Mononuclear cell (primary cell): ENCODE data around the gene HMSD. TPM values are rescaled to one million over a fixed set of nuclear protein-coding genes. Genes with fewer than 3 reads are reported as not detected.
A peak's percentile ranks its signal among the peaks of the same experiment; 100 is the strongest.

ENCODE experiments used
- H3K27me3 ChIP-seq: 2 replicates; pipeline ENCODE4 v1.6.0; 2011; ENCODE audit warnings: low read length, control low read depth; ENCODE audit not compliant: insufficient read depth
- H3K4me1 ChIP-seq: 2 replicates; pipeline ENCODE4 v1.5.1; 2011; ENCODE audit warnings: mild to moderate bottlenecking, low read length, control low read depth; ENCODE audit not compliant: insufficient read depth
- H3K4me3 ChIP-seq: 2 replicates; pipeline ENCODE4 v1.5.1; 2011; ENCODE audit warnings: mild to moderate bottlenecking, low read length, moderate library complexity
- H3K9me3 ChIP-seq: 2 replicates; pipeline ENCODE4 v1.5.1; 2011; ENCODE audit warnings: low read depth, mild to moderate bottlenecking, control low read depth, low read length
- total RNA-seq: library from RNA; depleted of rRNA; stranded (reverse); fragments of >200 nt; gene quantifications from one replicate; pipeline ENCODE4 v1.2.3, GENCODE V29; 2012

The HMSD gene
- total RNA-seq, 1 donor = not detected

DNA sequence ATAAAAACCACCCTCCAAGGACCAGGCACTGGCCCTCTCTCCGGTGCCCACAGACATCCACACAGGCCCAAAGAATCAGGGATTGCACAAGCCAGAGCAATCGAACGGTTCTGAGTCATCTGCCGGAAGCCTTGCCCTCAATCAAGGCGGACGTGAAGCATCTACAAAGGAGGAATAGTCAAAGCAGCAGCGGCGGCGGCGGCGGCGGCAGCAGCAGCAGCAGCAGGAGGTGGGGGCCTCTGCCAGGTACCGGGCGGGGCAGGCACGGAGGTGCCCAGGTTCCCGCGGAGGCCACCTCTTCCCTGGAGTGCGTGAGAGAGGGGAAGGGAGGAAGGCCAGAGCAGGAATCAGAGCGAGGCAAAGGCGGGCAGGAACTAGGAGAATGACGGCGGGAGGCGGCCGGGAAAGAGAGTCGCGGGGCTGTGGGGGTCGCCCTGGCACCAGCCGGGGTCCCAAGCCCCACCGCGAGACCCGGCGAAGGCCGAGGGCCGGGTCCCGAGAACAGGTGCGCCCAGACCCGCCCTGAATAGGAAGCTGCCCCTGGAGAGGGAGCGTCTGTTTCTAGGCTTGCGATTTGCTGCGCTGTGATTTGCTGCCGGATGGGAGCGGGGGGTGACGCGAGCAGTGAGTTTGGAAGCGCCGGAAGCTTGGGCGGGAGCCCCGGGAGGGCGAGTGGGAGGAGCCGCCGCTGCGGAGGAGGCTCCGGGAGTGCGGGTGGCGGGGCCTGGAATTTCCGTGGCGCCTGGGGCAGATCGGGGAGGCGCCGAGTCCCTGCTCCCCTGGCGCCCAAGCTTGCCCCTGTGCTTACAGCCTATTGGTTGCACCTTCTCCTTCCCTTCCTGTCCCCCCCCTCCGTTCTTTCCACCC, 21.1 kb downstream of the HMSD start, which contains the start of gene SERPINB8:
SERPINB8 (plus strand) TSS at position 140 of the 867 bp plus-strand sequence. CDS start 8,228 bp downstream, outside the sequence.
- H3K4me3 ChIP-seq = peak within 1 kb of the TSS; percentile 85
- H3K27me3 ChIP-seq = no peaks in the 10 kb centered on the region
- peaks cover 53% of the 10 kb centered on the region for H3K4me1 ChIP-seq
- H3K9me3 ChIP-seq = no peaks in the 10 kb centered on the region

DNA sequence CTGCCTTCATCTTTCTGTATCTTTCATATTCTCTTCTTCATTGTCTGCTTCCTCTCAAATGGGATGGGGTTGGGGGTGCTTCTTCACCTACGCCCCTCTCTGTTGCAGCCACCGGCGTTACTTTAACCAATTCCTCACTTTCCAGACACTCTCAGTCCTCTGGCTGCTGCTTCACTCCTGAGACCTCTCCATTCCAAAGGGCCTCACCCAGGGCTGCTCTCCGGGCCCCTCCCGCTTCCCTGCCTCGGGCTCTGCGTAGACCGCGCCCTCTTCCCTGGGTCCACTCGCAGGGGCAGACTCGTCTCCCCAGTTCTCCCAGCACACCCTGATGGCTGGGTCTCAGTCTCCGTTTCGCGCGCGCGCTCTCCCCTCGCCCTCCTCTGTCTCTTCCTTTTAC, 21.7 kb downstream of the HMSD start:
- peaks cover 57% of the 10 kb centered on the region for H3K4me1 ChIP-seq
- H3K9me3 ChIP-seq = no peaks in the 10 kb centered on the region
- H3K27me3 ChIP-seq = no peaks in the 10 kb centered on the region
- H3K4me3 ChIP-seq = peak overlapping the region; percentile 85

DNA sequence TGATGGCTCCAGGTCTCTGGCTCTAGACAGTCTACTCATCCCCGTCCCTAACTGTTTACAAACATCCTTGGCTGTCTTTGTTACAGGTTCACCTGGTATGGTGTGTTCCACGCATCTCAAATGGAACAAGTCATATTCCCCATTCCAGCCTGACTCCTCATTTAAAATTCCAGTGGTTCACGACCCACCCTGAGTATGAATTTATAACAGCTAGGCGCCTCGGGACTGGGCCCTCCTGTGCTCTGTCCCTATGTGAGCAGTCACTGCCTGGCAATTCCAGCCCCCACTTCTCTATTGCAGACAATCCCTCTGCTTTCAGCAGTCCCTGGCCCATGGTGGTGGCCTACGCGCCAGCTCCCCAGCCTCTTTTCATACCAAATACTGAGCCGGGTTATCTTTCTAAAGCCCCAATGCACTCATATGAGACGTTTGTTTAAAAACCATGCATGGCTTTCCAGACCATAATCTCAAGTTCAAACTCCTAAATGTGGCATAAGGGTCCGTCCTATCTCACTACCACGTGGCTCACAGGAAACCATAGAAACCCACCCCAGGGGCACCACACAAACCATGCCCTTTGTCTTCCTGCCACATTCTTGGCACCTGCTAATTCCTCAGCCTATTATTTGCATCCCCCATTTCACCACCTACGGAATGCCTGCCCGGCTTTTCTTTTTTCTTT, 22.4 kb downstream of the HMSD start:
- Histone ChIP-seq H3K4me1 (peaks cover 62% of the 10 kb centered on the region), H3K9me3 (no peaks in the 10 kb centered on the region), H3K4me3 (peak overlapping the region; percentile 85), H3K27me3 (no peaks in the 10 kb centered on the region)

DNA sequence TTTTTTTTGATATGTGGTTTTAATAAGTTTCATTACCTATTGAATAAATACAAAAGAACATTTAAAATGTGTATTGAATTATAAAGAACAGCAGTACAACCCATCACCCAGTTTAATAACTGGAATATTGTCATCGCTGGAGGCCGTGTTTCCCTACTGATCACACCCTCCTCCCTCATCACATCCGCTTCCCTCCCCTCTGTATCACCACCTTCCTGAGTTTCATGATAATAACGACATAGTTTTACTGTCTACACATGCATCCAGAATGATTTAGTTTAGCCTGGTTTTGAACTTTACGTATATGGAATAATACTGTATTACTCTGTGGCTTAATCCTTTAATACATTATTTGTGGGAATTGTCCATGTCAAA, 22.9 kb downstream of the HMSD start:
- Histone ChIP-seq H3K4me1 (peaks cover 67% of the 10 kb centered on the region), H3K27me3 (no peaks in the 10 kb centered on the region), H3K9me3 (no peaks in the 10 kb centered on the region), H3K4me3 (no peak overlapping the region)

DNA sequence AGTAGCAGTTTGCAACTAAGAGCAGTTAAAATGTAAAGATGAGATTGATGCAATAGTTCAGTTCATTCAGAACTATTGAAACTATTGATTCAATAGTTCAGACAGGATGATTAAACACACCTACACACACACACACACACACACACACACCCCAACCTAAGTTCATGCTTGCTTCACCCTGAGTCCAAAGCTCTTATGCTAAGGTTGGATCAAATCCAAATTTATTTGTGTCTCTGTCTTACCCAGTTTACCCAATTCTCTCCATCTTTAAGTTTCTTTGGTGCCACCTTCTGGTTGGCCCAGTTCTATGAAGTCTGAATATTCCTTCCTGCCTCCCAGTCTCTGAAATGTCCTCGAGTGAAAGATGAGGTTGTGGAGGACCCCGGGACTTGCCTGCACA, 25.9 kb downstream of the HMSD start:
- Histone ChIP-seq H3K27me3 (no peaks in the 10 kb centered on the region), H3K4me1 (peaks cover 62% of the 10 kb centered on the region), H3K9me3 (no peaks in the 10 kb centered on the region), H3K4me3 (no peak overlapping the region)

DNA sequence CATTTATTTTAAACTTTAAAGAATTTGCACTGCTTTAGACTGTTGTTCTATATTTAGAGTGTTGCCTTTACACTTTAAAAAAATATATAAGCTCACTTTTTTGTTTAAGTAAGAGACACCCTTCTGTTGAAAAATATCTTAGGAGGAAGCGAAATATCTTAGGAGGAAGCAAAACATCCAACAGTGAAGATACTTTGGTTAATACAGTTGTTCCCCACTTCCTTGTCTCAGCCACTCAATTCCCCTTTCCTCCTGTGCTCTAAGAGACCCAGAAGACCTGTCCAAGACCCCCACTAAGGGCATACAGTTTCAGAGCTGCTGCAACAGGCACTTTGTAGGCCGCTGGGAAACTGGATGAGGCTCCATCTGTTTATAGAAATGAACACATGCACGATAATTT, 26.5 kb downstream of the HMSD start:
- Histone ChIP-seq H3K27me3 (no peaks in the 10 kb centered on the region), H3K4me3 (no peak overlapping the region), H3K9me3 (no peaks in the 10 kb centered on the region), H3K4me1 (peaks cover 65% of the 10 kb centered on the region)

DNA sequence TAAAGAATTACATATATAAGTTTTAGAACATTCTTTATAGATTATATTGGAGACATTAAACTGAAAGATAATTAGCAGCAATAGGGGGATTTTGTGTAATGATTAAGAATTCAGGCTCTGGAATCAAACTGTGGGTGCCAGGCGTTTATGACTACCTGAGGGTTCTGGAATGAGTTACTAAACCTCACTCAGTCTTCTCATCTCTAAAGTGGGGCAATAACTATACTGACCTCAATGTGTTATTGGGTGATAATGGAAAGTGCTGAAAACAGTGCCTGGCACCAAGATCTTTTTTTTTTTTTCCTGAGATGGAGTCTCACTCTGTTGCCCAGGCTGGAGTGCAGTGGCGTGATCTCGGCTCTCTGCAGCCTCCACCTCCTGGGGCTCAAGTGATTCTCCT, 27.9 kb downstream of the HMSD start:
- H3K27me3 ChIP-seq = no peaks in the 10 kb centered on the region
- H3K4me3 ChIP-seq = no peak overlapping the region
- peaks cover 65% of the 10 kb centered on the region for H3K4me1 ChIP-seq
- H3K9me3 ChIP-seq = no peaks in the 10 kb centered on the region

DNA sequence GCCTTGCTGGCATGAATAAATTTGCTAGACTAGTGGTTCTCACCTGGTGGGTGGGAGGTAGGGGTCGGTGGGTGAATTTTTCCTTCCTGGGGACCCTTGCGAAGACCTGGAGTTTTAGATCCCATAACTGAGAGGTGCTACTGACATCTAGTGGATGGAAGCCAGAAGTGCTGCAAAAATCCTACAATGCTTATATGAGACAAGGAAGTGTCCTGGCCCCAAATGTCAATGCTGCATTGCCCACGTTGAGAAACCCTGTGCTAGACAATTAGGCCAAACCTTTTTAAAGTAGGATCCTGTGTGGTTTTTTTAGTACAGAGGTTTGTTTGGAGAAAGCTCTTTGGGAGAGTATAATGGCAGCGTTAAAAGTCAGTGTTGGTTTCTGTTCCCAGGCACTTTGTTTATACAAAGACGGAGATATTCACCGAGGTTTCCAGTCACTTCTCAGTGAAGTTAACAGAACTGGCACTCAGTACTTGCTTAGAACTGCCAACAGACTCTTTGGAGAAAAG, 30.4 kb downstream of the HMSD start:
- no peak overlapping the region for H3K4me3 ChIP-seq
- H3K4me1 ChIP-seq = peaks cover 62% of the 10 kb centered on the region
- no peaks in the 10 kb centered on the region for H3K9me3 ChIP-seq
- no peaks in the 10 kb centered on the region for H3K27me3 ChIP-seq

DNA sequence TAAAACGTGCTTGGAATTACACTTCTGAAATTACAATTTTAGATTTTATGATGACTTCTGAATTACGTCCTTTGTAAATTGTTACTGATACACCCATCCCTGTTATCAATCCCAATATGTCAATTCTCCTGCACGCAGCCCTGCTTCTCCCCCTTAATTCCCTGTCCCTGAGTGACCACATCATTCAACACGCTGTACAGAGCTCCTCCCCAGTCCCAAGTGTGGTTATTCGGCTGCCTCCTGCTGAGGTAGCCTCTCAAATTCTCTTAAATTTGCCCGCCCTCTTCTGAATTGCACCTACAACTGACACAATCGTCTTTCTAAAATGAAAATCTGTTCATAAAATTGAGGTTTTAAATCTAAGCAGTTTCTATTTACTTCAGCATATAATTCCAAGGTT, 30.9 kb downstream of the HMSD start:
- H3K4me1 ChIP-seq = peaks cover 56% of the 10 kb centered on the region
- H3K27me3 ChIP-seq = no peaks in the 10 kb centered on the region
- H3K9me3 ChIP-seq = no peaks in the 10 kb centered on the region
- no peak overlapping the region for H3K4me3 ChIP-seq

DNA sequence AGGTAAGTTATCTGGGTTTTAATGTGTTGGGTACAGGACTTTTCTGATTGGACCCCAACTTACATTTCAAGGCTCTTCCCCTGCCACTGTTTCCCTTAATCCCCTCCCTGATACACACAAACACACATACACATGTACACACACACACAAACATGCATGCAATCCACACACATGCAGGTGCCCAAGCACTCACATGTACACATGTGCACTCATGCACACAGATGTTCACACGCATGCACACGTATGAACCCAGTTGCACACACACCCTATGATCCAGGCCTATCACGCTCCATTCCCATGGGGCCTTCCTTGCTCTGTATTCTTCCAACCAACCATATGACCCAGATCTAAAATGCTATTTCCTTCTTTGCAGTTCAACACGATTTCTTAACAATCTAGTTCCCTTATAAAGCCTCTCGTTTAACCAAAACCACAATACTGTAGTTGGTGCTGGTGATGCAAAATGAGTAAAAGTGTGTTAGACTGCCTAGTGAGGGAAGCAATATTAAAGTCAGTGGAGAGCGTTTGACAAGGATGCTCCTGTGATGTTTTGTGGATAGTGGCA, 31.9 kb downstream of the HMSD start:
- H3K27me3 ChIP-seq = no peaks in the 10 kb centered on the region
- H3K4me1 ChIP-seq = peaks cover 49% of the 10 kb centered on the region
- no peaks in the 10 kb centered on the region for H3K9me3 ChIP-seq
- no peak overlapping the region for H3K4me3 ChIP-seq

DNA sequence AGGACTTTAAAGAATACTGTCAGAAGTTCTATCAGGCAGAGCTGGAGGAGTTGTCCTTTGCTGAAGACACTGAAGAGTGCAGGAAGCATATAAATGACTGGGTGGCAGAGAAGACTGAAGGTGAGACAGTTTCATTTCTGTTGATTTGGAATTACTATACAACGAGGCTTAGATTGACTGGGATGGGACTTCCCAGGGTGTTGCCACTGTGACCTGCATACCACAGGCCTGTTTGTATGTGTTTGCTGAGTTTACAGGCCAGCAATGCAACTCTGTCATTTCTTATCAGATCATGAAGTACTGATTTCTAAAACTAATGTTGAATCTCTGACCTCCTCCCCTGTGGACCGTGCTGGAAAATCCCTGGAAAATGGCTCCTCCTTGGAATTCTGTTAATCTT, 32.6 kb downstream of the HMSD start:
- peaks cover 43% of the 10 kb centered on the region for H3K4me1 ChIP-seq
- no peaks in the 10 kb centered on the region for H3K27me3 ChIP-seq
- no peaks in the 10 kb centered on the region for H3K9me3 ChIP-seq
- H3K4me3 ChIP-seq = no peak overlapping the region

DNA sequence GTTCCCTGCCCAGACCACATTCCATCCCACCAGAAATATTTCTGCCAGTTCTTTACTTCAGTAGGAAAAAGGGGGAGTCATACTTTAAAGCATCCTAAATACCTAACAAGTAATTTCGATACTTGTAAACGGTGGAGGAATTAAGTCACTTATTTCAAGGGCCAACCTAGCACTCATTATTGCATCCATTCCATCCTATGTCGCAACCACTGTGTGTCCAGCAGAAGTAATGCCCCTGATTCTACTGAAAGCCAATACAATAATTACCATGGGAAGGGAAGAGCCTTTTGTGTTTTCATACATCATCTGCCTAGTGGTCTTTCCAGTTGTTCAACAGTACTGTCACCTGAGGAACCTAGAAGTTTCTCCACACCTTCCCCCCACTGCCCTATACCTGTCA, 33.3 kb downstream of the HMSD start:
- Histone ChIP-seq H3K4me3 (no peak overlapping the region), H3K27me3 (no peaks in the 10 kb centered on the region), H3K9me3 (no peaks in the 10 kb centered on the region), H3K4me1 (peaks cover 36% of the 10 kb centered on the region)

DNA sequence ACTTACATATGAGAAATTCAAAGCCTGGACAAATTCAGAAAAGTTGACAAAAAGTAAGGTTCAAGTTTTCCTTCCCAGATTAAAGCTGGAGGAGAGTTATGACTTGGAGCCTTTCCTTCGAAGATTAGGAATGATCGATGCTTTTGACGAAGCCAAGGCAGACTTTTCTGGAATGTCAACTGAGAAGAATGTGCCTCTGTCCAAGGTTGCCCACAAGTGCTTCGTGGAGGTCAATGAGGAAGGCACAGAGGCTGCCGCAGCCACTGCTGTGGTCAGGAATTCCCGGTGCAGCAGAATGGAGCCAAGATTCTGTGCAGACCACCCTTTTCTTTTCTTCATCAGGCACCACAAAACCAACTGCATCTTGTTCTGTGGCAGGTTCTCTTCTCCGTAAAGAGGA, 37.8 kb downstream of the HMSD start:
- H3K4me3 ChIP-seq = no peak overlapping the region
- H3K4me1 ChIP-seq = peaks cover 7% of the 10 kb centered on the region
- H3K9me3 ChIP-seq = no peaks in the 10 kb centered on the region
- no peaks in the 10 kb centered on the region for H3K27me3 ChIP-seq

DNA sequence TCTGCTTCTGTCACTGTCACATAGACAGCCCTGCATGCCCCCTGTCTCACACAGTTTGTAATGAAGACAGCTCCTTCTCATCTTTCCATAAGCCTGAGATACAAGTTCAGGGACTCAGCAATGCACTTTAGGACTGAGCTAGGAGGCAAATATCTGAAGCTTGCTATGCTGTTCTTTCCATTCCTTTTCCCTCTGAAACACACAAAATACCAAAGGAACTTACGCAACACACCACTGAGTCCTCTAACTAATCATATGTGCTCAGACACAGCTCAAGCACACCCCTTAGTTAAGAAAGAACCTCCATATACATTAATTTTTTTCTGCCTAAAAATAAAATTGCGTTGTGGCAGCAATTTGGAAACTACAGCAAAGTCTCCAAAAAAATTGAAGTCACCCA, 38.6 kb downstream of the HMSD start:
- Histone ChIP-seq H3K4me3 (no peak overlapping the region), H3K27me3 (no peaks in the 10 kb centered on the region), H3K4me1 (no peaks in the 10 kb centered on the region), H3K9me3 (no peaks in the 10 kb centered on the region)

DNA sequence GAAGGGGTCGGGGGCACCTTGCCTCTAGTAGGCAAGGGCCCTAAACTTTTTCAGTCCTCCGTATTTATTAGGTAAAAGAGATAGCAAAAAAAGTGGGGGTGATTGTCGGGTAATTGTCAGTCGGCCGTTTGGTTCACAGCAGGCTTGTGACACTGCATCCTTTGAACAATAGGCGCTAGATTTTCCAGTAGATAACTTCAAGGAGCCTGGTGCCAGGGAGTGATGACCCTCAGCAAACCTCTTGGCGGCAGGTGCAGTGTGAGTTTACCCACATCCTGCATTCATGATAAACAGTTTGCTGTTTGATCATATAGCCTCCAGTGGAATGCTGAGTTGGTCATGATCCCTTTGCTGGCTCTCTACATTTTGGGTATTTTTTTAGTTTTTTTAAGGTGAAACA, 43.6 kb downstream of the HMSD start:
- Histone ChIP-seq H3K4me3 (no peak overlapping the region), H3K4me1 (no peaks in the 10 kb centered on the region), H3K27me3 (no peaks in the 10 kb centered on the region), H3K9me3 (peaks cover 8% of the 10 kb centered on the region)
